GM19099 (cell line): Measurements from ENCODE around the gene CWC27.

Source experiments
- POLR2A ChIP-seq: IDR thresholded peaks from 3 replicates; pipeline ENCODE4 v1.6.1; 2011; ENCODE audit warnings: low read depth; ENCODE audit not compliant: insufficient read length; ENCODE audit errors: extremely low read depth

CWC27 gene

DNA sequence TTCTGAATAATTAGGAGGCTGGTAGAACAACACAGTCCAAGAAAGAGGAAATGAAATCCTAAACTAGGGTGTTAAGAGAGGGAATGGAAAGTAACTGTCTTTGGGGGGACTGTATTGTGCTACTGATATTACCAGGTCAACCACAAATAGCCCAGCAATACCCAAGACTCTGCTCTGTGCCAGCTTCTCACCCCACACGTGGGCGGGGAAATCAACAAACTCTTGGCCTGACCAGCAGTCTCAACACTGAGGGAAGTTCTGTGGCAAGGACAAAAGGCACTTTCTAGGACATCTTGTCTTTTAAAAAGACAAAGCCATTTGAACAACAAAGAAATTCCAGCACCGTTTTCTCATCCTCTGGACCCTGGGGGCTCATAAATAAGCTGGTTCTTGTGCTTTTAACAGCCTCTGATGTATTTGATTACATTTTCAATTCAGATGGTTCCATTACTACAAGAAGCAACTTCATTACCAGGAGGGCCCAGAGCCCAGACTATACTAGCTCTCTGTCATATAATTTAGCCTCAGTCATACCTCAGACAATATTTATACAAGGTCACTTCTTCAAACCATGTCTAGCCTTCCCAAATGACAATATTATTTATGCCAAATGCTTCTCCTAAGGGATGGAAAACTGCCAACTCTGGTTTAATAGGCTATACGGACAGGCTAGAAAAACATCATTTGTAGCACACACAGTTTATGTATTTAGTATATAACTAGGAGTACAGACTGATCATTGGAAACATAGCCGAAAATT lies 297.8 kb downstream of the CWC27 start:
- TF ChIP-seq POLR2A = no peak

GRCh38 chr5:65067147-65067506 lies 298.4 kb downstream of the CWC27 start:
- no peak for TF ChIP-seq POLR2A
